HL-60 (cell line): ENCODE measurements around the gene LCE2A.

Experiments used
- CTCF ChIP-seq: IDR thresholded peaks from one replicate; pipeline ENCODE4 v1.5.1; 2011; ENCODE audit warnings: low read length, control low read depth, inconsistent platforms; ENCODE audit not compliant: insufficient read depth
- POLR2AphosphoS5 ChIP-seq: IDR thresholded peaks from 2 replicates; pipeline ENCODE4 v1.6.1; 2012; ENCODE audit warnings: low read depth
- REST ChIP-seq: IDR thresholded peaks from 2 replicates; pipeline ENCODE4 v1.6.1; 2012; ENCODE audit warnings: low read depth; ENCODE audit not compliant: insufficient replicate concordance

- TF ChIP-seq CTCF, result no peak
- no peak for TF ChIP-seq POLR2AphosphoS5
- no peak for TF ChIP-seq REST
Measured at GRCh38 chr1:152663098-152663497, 35.0 kb upstream of the LCE2A start, which contains the start of gene LCE2D.
